Measurements from ENCODE around the gene EDN1.

- no peak for TF ChIP-seq EZH2 (IDR thresholded peaks at IDR 0.05; ENCODE audit: insufficient read depth, poor library complexity, severe bottlenecking)
- no peak for TF ChIP-seq EZH2phosphoT487 (IDR thresholded peaks at IDR 0.05; ENCODE audit: insufficient read depth, low read depth)
These were observed 31.5 kb upstream of the EDN1 start for GRCh38 chr6:12258591-12259075.

All from GM23248 (cell line).